AG04450 (cell line): Measurements from ENCODE around the gene PRR14. TPM values are rescaled to one million over a fixed set of nuclear protein-coding genes. Genes with fewer than 3 reads are reported as not detected.

Experiments
- CTCF ChIA-PET: fragments of 300-600, 350-600 bp; formaldehyde crosslinking; extraction: SDS; loops from one replicate; lab custom pipeline; 2022; ENCODE audit warnings: antibody characterized with exemption, inconsistent platforms; lab: Charles Lee
- POLR2A ChIA-PET: fragments of 350-600 bp; formaldehyde crosslinking; extraction: SDS; loops from one replicate; lab custom pipeline; 2021; ENCODE audit warnings: antibody characterized with exemption, inconsistent platforms; lab: Yijun Ruan, JAX
- DNase-seq: peaks from one replicate; pipeline ENCODE4 v3.0.0-alpha.2; 2011; ENCODE audit warnings: low read depth, low spot score
- H3K27ac ChIP-seq: one replicate; pipeline ENCODE4 v1.5.1; 2012; ENCODE audit warnings: low read depth, low read length, control low read depth
- H3K27me3 ChIP-seq: one replicate; pipeline ENCODE4 v1.6.0; 2012; ENCODE audit warnings: low read length; ENCODE audit not compliant: control insufficient read depth, insufficient read depth
- H3K4me3 ChIP-seq: 2 replicates; pipeline ENCODE4 v1.5.1; 2011; ENCODE audit warnings: mild to moderate bottlenecking, low read depth, low read length, control low read depth
- H3K9me3 ChIP-seq: 2 replicates; pipeline ENCODE4 v1.5.1; 2012; ENCODE audit warnings: low read length; ENCODE audit not compliant: control insufficient read depth, insufficient read depth
- polyA plus RNA-seq: library from polyadenylated mRNA; depleted of rRNA; stranded (reverse); fragments of >200 nt; gene quantifications from 2 replicates; pipeline ENCODE4 v1.2.3, GENCODE V29; 2011
- TF ChIP-seq, protein P1 (sequence below): IDR thresholded peaks from 2 replicates; pipeline ENCODE4 v1.5.1; 2011; ENCODE audit warnings: low read depth, low read length, control low read depth, inconsistent platforms

PRR14 gene
- polyA plus RNA-seq, 1 experiment, result 4.9 TPM

DNA sequence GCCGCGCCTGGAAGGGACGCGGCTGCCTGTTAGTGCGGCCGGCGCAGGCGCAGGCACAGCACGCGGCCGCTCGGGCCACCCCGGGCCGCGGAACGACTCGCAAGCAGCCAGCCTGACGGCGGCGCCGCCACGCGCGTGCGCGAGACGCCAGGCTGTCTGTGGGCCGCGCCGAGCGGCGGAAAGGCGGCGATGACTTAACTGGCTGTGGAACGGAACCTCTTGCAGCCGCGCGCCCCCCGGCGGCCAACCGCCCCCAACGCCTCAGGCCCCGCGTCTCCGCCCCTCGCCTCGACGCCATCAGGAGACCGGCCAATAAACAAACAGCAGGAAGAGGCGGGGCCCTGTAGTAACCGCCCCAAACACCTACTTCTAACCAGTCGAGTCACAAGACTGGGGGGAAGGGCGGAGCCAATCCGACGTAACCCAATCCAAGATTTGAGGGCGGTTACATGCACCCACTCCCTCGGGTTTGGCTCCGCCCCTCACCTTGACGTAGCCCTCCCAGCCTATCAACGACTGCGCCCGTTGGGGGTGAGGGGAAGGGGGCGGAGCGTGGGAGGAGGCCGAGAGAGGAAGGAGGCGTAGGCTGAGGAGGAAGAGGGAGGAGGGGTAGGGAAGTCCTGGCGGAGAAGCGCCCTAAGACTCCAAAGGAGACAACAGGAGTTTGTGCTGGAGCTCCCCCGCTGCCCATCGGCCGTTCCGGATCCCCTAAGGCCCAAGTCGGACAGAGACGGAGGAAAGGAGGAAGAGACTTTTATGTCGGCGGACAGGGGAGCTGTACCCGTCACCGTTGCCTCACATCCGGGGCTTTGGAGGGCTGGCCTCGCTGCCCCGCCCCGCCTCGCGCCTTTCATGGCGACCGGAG, 7.3 kb downstream of the PRR14 start, which contains the start of gene FBRS:
FBRS (plus strand) TSS at position 566 of the 865 bp plus-strand sequence. CDS start 1,088 bp downstream, outside the sequence.
- TF ChIP-seq, protein P1, sequence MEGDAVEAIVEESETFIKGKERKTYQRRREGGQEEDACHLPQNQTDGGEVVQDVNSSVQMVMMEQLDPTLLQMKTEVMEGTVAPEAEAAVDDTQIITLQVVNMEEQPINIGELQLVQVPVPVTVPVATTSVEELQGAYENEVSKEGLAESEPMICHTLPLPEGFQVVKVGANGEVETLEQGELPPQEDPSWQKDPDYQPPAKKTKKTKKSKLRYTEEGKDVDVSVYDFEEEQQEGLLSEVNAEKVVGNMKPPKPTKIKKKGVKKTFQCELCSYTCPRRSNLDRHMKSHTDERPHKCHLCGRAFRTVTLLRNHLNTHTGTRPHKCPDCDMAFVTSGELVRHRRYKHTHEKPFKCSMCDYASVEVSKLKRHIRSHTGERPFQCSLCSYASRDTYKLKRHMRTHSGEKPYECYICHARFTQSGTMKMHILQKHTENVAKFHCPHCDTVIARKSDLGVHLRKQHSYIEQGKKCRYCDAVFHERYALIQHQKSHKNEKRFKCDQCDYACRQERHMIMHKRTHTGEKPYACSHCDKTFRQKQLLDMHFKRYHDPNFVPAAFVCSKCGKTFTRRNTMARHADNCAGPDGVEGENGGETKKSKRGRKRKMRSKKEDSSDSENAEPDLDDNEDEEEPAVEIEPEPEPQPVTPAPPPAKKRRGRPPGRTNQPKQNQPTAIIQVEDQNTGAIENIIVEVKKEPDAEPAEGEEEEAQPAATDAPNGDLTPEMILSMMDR, result peak; percentile 73
- peak; percentile 100 for DNase-seq
- Histone ChIP-seq H3K4me3 (peak within 1 kb of the TSS; percentile 95), H3K27ac (peak within 1 kb of the TSS; percentile 100), H3K9me3 (no peaks in the 10 kb centered on the region), H3K27me3 (no peaks in the 10 kb centered on the region)
- CTCF ChIA-PET, result interaction anchor here (0.9 kb wide), 2 partner anchors 36 to 39 kb away, joined by 3 to 4 read pairs; no protein-coding TSS in a partner anchor
- POLR2A ChIA-PET, result interaction anchor here (0.6 to 1.9 kb wide), 14 partner anchors 8 to 1044 kb away, joined by 3 to 18 read pairs (median 4); partner anchors contain the start of genes CD2BP2 and PRR14

DNA sequence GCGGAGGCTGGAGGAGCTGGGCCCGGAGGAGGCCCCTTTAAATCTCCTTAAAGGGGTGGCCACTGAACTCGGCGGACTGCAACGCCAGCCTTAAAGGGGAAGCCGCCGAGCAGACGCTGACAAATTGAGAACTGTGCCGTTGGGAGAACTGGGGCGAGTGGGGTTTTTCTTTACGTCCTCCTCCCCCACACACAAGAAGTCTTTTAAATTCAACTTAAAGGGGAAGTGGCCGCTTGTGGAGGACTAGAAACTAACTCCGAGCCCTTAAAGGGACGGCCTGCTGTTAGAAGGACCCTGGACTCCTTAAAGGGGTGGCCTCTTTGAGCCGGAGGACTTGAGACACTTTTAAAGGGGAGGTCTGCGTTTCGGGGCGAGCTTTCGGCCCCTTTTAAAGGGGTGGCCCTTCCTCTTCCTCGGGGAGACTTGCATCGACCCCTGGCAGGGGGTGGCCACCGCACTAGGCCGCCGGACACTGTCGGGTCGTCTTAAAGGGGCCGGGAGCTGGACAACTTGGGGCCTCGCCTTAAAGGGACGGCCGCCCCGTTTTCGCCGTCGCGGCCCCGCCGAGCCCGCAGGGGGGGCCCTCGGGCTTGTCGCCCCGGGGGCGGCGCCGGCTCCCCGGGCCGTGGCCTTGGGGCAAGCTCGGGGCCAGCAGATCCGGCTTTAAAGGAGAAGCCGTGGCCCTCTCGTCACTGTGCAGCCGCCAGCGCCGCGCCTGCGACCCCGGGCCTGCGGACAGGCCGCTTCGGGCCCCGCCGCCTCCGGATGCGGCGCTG, 8.2 kb downstream of the PRR14 start:
- ChIA-PET CTCF (interaction anchor here (0.9 to 1.5 kb wide), 4 partner anchors 35 to 38 kb away, joined by 3 to 6 read pairs (median 4); no protein-coding TSS in a partner anchor), POLR2A (interaction anchor here (0.6 to 1.9 kb wide), 15 partner anchors 9 to 1045 kb away, joined by 3 to 18 read pairs (median 4); partner anchors contain the start of genes CD2BP2 and PRR14)
- TF ChIP-seq, protein P1, result no peak
- Histone ChIP-seq H3K9me3 (no peaks in the 10 kb centered on the region), H3K27me3 (no peaks in the 10 kb centered on the region), H3K27ac (peak overlapping the region; percentile 100), H3K4me3 (peak overlapping the region; percentile 95)
- peak; percentile 96 for DNase-seq

DNA sequence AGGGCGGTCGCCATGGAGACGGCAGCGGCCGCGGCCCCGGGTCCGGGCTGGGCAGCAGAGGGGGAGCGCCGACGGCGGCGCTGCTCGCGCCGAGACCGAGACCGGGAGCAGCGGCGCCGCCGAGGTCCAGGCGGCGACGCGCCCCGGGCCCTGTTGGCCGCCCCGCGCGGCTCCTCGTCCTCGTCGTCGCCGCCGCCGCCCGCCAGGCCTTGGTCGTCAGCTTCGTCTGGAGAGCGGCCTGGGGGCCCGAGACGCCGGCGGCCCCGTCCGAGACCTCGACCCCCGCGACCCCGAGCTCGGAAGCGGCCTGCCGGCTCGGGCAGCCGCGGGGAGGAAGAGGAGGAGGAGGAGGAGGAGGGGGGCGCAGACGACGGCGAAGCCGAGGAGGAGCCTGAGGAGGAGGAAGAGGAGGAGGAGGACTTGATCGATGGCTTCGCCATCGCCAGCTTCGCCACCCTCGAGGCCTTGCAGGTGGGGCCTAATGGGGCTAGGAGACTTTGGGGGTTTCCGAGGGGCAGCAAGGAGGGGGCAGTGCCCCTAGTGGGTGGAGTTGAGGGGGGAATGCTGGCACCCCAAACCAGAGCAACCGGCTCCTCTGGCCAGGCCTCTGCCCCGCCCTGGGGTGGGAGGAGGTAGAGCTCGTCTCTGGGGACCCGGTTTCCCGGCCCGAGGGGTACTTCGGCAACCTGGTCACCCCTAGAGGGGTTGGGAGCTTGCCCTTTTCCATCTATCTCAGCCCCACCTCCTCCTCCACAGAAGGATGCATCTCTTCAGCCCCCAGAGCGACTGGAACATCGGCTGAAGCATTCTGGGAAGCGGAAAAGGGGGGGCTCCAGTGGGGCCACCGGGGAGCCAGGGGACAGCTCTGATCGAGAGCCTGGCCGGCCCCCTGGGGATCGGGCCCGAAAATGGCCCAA, 9.0 kb downstream of the PRR14 start:
- Histone ChIP-seq H3K9me3 (no peaks in the 10 kb centered on the region), H3K4me3 (peak overlapping the region; percentile 95), H3K27ac (peak overlapping the region; percentile 75), H3K27me3 (no peaks in the 10 kb centered on the region)
- CTCF ChIA-PET, result interaction anchor here (1.0 to 1.5 kb wide), 2 partner anchors 34 to 37 kb away, joined by 5 to 6 read pairs; no protein-coding TSS in a partner anchor
- TF ChIP-seq, protein P1, result peak; percentile 22; the same call in 1 of the 2 replicates
- POLR2A ChIA-PET, result interaction anchor here (0.6 to 1.9 kb wide), 8 partner anchors 9 to 1046 kb away, joined by 3 to 18 read pairs (median 4); partner anchors contain the start of genes CD2BP2, PRR14 and SRCAP
- no peak for DNase-seq
